Measurements from ENCODE around the gene HLA-DRB1.

DNA sequence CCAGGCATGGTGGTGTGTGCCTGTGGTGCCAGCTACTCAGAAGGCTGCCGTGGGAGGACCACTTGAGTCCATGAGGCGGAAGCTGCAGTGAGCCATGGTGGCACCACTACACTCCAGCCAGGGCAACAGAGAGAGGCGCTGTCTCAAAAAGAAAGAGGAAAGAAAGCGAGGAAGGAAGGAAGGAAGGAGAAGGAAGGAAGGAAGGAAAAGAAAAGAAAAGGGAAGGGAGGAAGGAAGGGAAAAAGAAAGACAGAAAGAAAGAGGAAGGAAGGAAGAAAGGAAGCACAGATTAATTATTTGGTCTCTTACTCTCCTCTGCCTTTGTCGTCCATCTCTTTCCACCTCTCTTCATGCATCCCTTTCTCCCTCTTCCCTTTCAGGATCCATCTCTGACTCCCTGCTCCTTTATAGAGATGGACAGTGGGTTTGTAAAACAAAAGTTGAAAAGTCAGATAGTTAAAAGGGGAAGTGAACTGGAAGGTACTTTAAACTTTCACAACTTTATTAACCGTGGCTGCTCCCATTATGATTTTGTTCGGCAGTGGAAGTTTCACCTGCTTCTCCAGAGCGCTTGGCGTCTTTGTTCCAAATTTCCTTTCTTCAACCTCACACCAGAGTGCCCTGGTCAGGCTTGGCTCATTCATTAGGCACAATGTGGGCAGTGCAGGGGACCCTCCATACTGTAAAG, 49.0 kb upstream of the HLA-DRB1 start:
- TF ChIP-seq GATA3 (IDR thresholded peaks at IDR 0.05; ENCODE audit: low read depth, low read length) (no peak), GATA2 (IDR thresholded peaks at IDR 0.05; ENCODE audit: low read depth, low read length) (no peak)
